ENCODE data around the gene MRPL39.

The MRPL39 gene

GRCh38 chr21:25569711-25570110 is 37.6 kb downstream of the MRPL39 start:
- DNase-seq (ENCODE audit: insufficient read length, low spot score) (no peak), FAIRE-seq (no peak)

GRCh38 chr21:25569084-25569483 is 38.2 kb downstream of the MRPL39 start:
- FAIRE-seq (no peak), DNase-seq (ENCODE audit: insufficient read length, low spot score) (no peak)

DNA sequence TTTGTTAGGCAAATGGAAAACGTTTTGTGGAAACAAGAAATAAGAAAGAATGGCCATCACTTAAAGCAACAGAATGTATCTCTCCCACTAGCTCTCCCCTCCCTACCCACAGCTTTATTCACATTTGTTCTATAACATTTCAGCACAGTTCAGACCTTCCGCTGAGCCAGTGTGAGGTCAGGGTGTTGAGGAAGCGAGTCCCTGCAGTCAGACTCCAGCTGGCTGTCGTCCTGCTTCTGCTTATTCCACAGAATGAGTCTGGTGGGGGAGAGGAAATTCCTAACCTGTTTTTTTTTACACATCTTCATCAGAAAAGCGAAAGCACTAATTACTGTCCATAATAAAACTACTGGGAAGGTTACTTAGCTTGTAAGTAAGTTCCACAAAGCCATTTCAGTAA is 39.0 kb downstream of the MRPL39 start:
- DNase-seq (ENCODE audit: insufficient read length, low spot score) (no peak), FAIRE-seq (no peak)

GRCh38 chr21:25567472-25567871 is 39.8 kb downstream of the MRPL39 start:
- FAIRE-seq = no peak
- no peak for DNase-seq (ENCODE audit: insufficient read length, low spot score)

GRCh38 chr21:25566645-25567044 is 40.6 kb downstream of the MRPL39 start:
- no peak for DNase-seq (ENCODE audit: insufficient read length, low spot score)
- FAIRE-seq = no peak

DNA sequence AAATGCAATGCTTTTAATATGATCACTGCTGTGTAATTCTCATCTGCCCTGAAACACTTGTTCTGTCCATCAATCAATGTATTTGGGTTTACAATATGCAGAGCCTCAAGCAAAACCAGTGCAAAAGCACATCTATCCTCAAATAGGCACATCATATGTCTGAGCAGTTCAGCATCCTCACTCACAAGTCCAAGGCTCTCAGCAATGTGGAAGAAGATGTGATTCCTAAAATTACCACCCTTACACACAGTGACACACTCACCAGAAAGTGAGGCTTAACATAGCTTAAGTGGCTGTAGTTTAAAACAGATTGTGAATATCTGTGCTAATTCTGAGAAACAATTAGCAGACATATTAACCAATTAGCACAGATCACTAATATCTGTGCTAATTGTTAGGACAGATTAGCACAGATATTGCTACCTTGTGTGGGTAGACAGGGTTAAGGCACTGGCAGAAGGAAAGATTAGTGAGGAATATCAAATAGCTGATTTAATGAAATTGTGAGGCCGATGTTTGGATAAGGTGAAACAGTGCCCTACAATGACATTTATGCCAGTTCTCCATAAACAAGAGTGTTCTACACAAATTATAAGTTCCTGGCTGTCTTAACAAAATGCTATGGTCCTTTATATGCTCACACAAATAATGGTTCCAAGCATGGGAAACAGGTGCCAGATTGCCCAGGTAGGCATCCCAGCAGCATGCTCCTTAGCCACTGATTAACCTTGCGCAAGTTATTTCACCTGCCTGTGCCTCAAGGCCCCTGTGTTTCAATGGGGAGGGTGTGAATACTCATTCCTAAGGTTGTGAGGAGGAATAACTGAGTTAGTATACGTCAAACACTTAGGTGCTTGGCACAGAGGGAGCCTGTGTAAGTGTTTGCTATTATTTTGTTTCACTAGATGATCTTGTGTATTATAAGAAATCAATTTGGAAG is 41.7 kb downstream of the MRPL39 start:
- no peak for DNase-seq (ENCODE audit: insufficient read length, low spot score)
- FAIRE-seq = no peak

GRCh38 chr21:25564349-25564948 is 42.8 kb downstream of the MRPL39 start:
- DNase-seq (ENCODE audit: insufficient read length, low spot score) = no peak
- no peak for FAIRE-seq

DNA sequence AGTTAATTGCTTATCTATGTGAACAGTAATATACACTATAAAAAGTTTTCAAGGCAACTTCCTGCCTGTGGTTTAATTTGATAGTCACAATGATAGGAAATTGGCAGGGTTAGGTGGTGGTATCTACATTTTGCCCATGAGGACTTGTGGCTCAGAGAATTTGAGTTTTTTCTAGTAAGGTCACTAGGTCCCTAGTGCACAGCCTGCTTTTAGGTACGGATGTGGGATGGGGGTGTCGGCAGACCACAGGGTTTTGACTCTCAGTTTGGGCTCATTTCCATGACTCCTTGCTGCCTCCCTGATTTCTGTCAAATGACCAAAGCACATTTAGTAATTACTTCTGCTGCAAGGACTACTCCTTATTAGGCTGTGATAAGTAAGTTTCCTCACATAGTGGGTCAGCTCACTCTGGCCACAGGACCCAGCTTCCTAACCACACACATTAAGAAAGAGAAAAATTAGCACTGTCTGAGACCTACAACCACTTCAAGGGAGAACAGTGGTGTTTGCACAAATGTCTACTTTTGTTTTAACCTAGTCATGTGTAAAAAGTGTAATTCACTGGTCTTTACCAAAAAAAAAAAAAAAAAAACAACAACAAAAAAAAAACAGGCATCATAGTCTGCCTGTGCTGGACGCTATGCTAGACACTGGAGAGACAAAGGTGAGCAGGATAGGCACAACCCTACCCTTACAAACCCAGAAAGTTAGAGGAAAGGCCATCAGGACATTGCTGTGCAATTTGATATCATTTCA is 43.7 kb downstream of the MRPL39 start:
- no peak for FAIRE-seq
- DNase-seq (ENCODE audit: insufficient read length, low spot score) = no peak

GRCh38 chr21:25562660-25563059 is 44.6 kb downstream of the MRPL39 start:
- FAIRE-seq (no peak), DNase-seq (ENCODE audit: insufficient read length, low spot score) (no peak)

GRCh38 chr21:25561668-25562641 is 45.3 kb downstream of the MRPL39 start:
- peak; percentile 16 for FAIRE-seq

DNA sequence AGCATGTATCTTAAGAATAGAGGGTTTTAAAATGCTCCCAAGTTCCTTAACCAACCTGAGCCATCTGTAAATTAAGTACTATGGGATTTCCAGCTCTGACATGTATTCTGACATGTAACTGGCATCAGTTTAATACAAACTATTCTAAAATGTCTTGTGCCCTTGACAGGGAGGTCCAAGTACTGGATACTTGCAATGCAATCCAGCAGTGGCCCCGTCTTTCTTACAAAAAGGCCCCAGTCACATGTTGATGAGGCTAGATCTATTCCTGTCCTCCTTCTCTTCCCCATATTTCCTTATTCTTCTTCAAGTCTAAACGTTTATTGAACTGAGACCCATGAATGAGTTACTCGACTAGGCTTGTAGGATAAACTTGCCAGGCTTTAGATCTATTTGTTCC is 46.4 kb downstream of the MRPL39 start:
- FAIRE-seq = no peak

More at GRCh38 chr21:25561668-25562641, 45.3 kb downstream of the MRPL39 start:
- DNase-seq (ENCODE audit: insufficient read length, low spot score) = peak; percentile 44

DNA sequence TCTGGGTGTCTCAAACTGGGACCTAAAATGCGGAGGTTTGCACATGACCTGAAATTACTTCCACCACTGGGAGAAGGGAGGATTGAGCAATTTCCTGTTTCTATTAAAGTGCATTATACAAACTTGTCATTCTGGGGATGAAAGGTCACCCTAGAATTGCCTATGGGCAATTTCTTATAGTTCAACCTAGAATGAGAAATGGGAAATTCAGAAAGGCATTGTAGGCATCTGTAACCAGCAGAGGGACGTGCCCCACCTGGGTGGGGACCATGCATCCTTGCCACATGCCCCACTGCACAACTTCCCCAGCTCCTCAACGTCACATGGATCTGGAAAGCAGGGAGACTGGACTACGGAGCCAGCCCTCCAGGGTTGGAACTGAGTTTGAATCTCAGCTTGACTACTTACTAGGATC is 47.0 kb downstream of the MRPL39 start:
- FAIRE-seq = no peak
- no peak for DNase-seq (ENCODE audit: insufficient read length, low spot score)

More for the DNA sequence above, 46.4 kb downstream of the MRPL39 start:
- no peak for DNase-seq (ENCODE audit: insufficient read length, low spot score)

- DNase-seq (ENCODE audit: insufficient read length, low spot score) (no peak), FAIRE-seq (no peak)
These were observed 47.5 kb downstream of the MRPL39 start for GRCh38 chr21:25559746-25560145.

DNA sequence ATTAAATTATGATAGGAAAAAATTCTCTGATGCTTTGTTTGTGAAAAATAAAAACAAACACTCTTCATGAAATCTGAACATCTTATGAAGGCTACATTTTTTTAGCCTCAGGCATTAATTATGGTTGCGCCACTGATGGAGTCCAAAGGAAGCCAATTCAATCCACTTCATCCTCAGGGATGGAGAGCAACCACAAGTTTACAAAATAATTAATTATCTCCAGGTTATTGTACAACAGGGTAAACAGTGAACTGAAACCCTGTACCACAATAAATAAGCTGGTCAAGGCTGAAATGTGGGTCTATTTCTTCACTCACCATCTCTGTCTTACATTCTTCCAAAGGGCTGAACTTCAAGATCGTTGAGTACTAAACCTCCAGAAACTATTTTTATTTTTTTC is 49.2 kb downstream of the MRPL39 start:
- DNase-seq (ENCODE audit: insufficient read length, low spot score) = no peak
- no peak for FAIRE-seq

DNA sequence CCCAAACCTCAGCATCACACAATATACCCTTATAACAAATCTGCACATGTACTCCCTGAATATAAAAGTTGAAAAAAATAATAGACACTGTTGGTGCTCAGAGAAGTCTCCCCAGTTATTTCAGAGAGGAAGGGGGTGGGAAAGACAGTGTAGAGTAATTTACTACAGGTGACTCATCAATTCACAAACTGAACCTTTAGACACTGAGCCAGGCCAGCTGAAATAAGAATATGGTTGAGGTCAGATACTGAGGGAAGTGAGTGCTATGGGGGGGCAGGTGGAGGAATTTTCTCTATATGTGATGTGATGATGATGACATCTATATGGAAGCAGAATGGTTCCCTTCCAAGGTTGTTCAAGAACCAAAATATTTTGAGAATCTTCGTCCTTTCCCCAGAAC is 50.1 kb downstream of the MRPL39 start:
- no peak for DNase-seq (ENCODE audit: insufficient read length, low spot score)
- no peak for FAIRE-seq

DNA sequence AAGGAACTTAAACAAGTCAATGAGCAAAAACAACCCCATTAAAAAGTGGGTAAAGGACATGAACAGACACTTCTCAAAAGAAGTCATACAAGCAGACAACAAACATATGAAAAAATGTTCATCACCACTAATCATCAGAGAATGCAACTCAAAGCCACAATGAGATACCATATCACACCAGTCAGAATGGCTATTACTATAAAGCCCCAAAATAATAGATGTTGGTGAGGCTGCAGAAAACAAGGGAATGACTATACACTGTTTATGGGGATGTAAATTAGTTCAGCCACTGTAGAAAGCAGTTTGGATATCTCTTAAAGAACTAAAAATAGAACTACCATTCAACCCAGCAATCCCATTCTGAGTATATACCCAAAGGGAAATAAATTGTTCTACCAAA is 51.2 kb downstream of the MRPL39 start:
- FAIRE-seq = no peak

GRCh38 chr21:25555492-25555891 is 51.8 kb downstream of the MRPL39 start:
- FAIRE-seq (no peak), DNase-seq (ENCODE audit: insufficient read length, low spot score) (no peak)

More for the DNA sequence above, 51.2 kb downstream of the MRPL39 start:
- DNase-seq (ENCODE audit: insufficient read length, low spot score) = no peak

DNA sequence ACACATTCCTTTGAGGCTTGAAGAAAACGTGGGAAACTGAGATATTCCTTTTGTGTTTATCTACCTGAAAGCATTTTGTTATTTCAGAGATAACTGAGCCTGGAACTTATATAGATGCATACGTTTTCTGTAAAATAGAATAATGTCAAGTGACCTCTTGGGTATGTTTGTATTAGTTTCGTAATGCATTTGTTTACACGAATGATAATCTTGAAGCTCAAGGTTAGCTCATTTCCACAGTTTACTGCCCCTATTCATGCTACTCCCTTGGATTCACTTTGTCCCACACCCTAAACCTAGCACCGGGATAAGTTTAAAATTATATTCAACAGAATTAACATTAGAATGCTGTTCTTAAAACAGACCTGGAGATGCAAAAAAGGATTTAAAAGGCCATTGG is 54.4 kb downstream of the MRPL39 start:
- DNase-seq (ENCODE audit: insufficient read length, low spot score) (no peak), FAIRE-seq (no peak)

DNA sequence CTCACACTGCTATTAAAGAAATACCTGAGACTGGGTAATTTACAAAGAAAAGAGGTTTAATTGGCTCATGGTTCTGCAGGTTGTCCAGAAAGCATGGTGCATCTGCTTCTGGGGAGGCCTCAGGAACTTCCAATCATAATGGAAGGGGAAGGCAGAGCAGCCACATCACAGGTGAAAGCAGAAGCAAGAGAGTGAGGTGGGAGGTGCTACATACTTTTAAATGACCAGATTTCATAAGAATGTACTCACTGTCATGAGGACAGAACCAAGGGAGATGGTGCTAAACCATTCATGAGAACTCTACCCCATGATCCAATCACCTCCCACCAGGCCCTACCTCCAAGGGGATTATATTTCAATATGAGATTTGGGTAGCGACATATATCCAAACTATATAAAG is 55.7 kb downstream of the MRPL39 start:
- no peak for FAIRE-seq
- no peak for DNase-seq (ENCODE audit: insufficient read length, low spot score)
